HG03060 (cell line): ENCODE results near the gene ANKS4B.
"Not testable (repeated sequence)": the region's sequence is repeated elsewhere in the genome, so short reads cannot be mapped to it uniquely, and the experiment has no call there.

Source experiments
- ATAC-seq: cut with Tn5 transposase; IDR thresholded peaks from one replicate; pipeline ENCODE4 v1.9.1; 2021; ENCODE audit warnings: low read depth, moderate number of reproducible peaks; ENCODE audit not compliant: unreplicated experiment

Gene ANKS4B

GRCh38 chr16:21283521-21284289, 50.2 kb downstream of the ANKS4B start:
- ATAC-seq = no peak

GRCh38 chr16:21284414-21284813, 50.9 kb downstream of the ANKS4B start:
- ATAC-seq = no peak

GRCh38 chr16:21285314-21285713, 51.8 kb downstream of the ANKS4B start:
- no peak for ATAC-seq

GRCh38 chr16:21289789-21290188, 56.3 kb downstream of the ANKS4B start:
- ATAC-seq = not testable (repeated sequence)

GRCh38 chr16:21300309-21301167, 67.0 kb downstream of the ANKS4B start:
- peak; percentile 37 for ATAC-seq

- ATAC-seq = no peak
Observed at GRCh38 chr16:21301168-21301894, 67.8 kb downstream of the ANKS4B start.

GRCh38 chr16:21301895-21302291, 68.4 kb downstream of the ANKS4B start:
- no peak for ATAC-seq

- no peak for ATAC-seq
Observed at GRCh38 chr16:21302454-21302853, 69.0 kb downstream of the ANKS4B start.

GRCh38 chr16:21302898-21303528, 69.5 kb downstream of the ANKS4B start:
- ATAC-seq = no peak
